ENCODE results near the gene PLEKHH2.

The PLEKHH2 gene

GRCh38 chr2:43708891-43709290 is 71.8 kb downstream of the PLEKHH2 start:
- H3K27me3 ChIP-seq (ENCODE audit: insufficient read depth, low read length, poor library complexity): peaks cover 13% of the 10 kb centered on the region
- H3K4me2 ChIP-seq (ENCODE audit: insufficient read depth, low read length): no peak overlapping the region
- no peaks in the 10 kb centered on the region for H3K79me2 ChIP-seq (ENCODE audit: insufficient read depth, low read length)
- no peak overlapping the region for H3K4me3 ChIP-seq (ENCODE audit: low read depth in 1 of 2, low read length in 2 of 2)
- no peak overlapping the region for H3K9ac ChIP-seq (ENCODE audit: low read depth, low read length)
- ATAC-seq (ENCODE audit: insufficient read depth, low read depth): no peak
- no peaks in the 10 kb centered on the region for H3K9me3 ChIP-seq (ENCODE audit: insufficient read depth, low read length, severe bottlenecking)
- H3K27ac ChIP-seq (ENCODE audit: low read length): no peak overlapping the region
- H4K20me1 ChIP-seq (ENCODE audit: insufficient read depth, low read length): no peaks in the 10 kb centered on the region; the same call in 1 of the 2 replicates
- no peaks in the 10 kb centered on the region for H3K4me1 ChIP-seq (ENCODE audit: insufficient read depth, low read length)
- no peaks in the 10 kb centered on the region for H3K36me3 ChIP-seq (ENCODE audit: insufficient read depth, low read length)
- DNase-seq: no peak
- H2AFZ ChIP-seq (ENCODE audit: low read depth, low read length): no peak overlapping the region
- TF ChIP-seq EZH2 (IDR thresholded peaks at IDR 0.05; ENCODE audit: borderline replicate concordance, low read depth, low read length, severe bottlenecking) (no peak), CTCF (IDR thresholded peaks at IDR 0.05; ENCODE audit: borderline replicate concordance, extremely low read depth, low read length, poor library complexity, severe bottlenecking) (no peak)

- Histone ChIP-seq H3K27ac (ENCODE audit: low read length) (no peak overlapping the region), H3K4me3 (ENCODE audit: low read depth in 1 of 2, low read length in 2 of 2) (no peak overlapping the region), H3K9ac (ENCODE audit: low read depth, low read length) (no peak overlapping the region), H4K20me1 (ENCODE audit: insufficient read depth, low read length) (no peaks in the 10 kb centered on the region; the same call in 1 of the 2 replicates), H3K36me3 (ENCODE audit: insufficient read depth, low read length) (no peaks in the 10 kb centered on the region), H3K4me1 (ENCODE audit: insufficient read depth, low read length) (no peaks in the 10 kb centered on the region), H2AFZ (ENCODE audit: low read depth, low read length) (no peak overlapping the region), H3K27me3 (ENCODE audit: insufficient read depth, low read length, poor library complexity) (peaks cover 21% of the 10 kb centered on the region), H3K4me2 (ENCODE audit: insufficient read depth, low read length) (no peak overlapping the region), H3K9me3 (ENCODE audit: insufficient read depth, low read length, severe bottlenecking) (no peaks in the 10 kb centered on the region), H3K79me2 (ENCODE audit: insufficient read depth, low read length) (no peaks in the 10 kb centered on the region)
- DNase-seq (no peak), ATAC-seq (ENCODE audit: insufficient read depth, low read depth) (no peak)
- TF ChIP-seq EZH2 (IDR thresholded peaks at IDR 0.05; ENCODE audit: borderline replicate concordance, low read depth, low read length, severe bottlenecking): no peak
- TF ChIP-seq CTCF (IDR thresholded peaks at IDR 0.05; ENCODE audit: borderline replicate concordance, extremely low read depth, low read length, poor library complexity, severe bottlenecking): no peak
Observed at GRCh38 chr2:43710866-43711265, 73.8 kb downstream of the PLEKHH2 start.

GRCh38 chr2:43714164-43714563 is 77.1 kb downstream of the PLEKHH2 start:
- no peaks in the 10 kb centered on the region for H3K36me3 ChIP-seq (ENCODE audit: insufficient read depth, low read length)
- no peaks in the 10 kb centered on the region for H3K79me2 ChIP-seq (ENCODE audit: insufficient read depth, low read length)
- peaks cover 22% of the 10 kb centered on the region for H3K27me3 ChIP-seq (ENCODE audit: insufficient read depth, low read length, poor library complexity)
- no peak for TF ChIP-seq EZH2 (IDR thresholded peaks at IDR 0.05; ENCODE audit: borderline replicate concordance, low read depth, low read length, severe bottlenecking)
- TF ChIP-seq CTCF (IDR thresholded peaks at IDR 0.05; ENCODE audit: borderline replicate concordance, extremely low read depth, low read length, poor library complexity, severe bottlenecking): no peak
- H3K9me3 ChIP-seq (ENCODE audit: insufficient read depth, low read length, severe bottlenecking): no peaks in the 10 kb centered on the region
- H3K4me3 ChIP-seq (ENCODE audit: low read depth in 1 of 2, low read length in 2 of 2): no peak overlapping the region
- no peak overlapping the region for H3K9ac ChIP-seq (ENCODE audit: low read depth, low read length)
- H2AFZ ChIP-seq (ENCODE audit: low read depth, low read length): no peak overlapping the region
- H3K27ac ChIP-seq (ENCODE audit: low read length): no peak overlapping the region
- no peak overlapping the region for H3K4me2 ChIP-seq (ENCODE audit: insufficient read depth, low read length)
- DNase-seq: no peak
- H3K4me1 ChIP-seq (ENCODE audit: insufficient read depth, low read length): no peaks in the 10 kb centered on the region
- ATAC-seq (ENCODE audit: insufficient read depth, low read depth): no peak
- no peaks in the 10 kb centered on the region for H4K20me1 ChIP-seq (ENCODE audit: insufficient read depth, low read length)

All from DND-41 (cell line).